ENCODE measurements around the gene WIPI1.

The WIPI1 gene

GRCh38 chr17:68385490-68386215 is 71.6 kb downstream of the WIPI1 start:
- Histone ChIP-seq H3K27me3 (ENCODE audit: insufficient read depth, low read length) (no peaks in the 10 kb centered on the region), H3K27ac (ENCODE audit: low read length) (no peak overlapping the region), H3K4me3 (ENCODE audit: low read length) (no peak overlapping the region), H3K9ac (ENCODE audit: low read depth, low read length) (no peak overlapping the region), H3K4me1 (ENCODE audit: insufficient read depth, low read length) (no peaks in the 10 kb centered on the region), H3K36me3 (ENCODE audit: insufficient read depth, low read depth, low read length) (no peaks in the 10 kb centered on the region), H3K9me3 (ENCODE audit: insufficient read depth, low read depth, low read length) (no peaks in the 10 kb centered on the region)

GRCh38 chr17:68384941-68385340 is 72.4 kb downstream of the WIPI1 start:
- Histone ChIP-seq H3K9ac (ENCODE audit: low read depth, low read length) (no peak overlapping the region), H3K27ac (ENCODE audit: low read length) (no peak overlapping the region), H3K27me3 (ENCODE audit: insufficient read depth, low read length) (no peaks in the 10 kb centered on the region), H3K36me3 (ENCODE audit: insufficient read depth, low read depth, low read length) (no peaks in the 10 kb centered on the region), H3K4me1 (ENCODE audit: insufficient read depth, low read length) (no peaks in the 10 kb centered on the region), H3K9me3 (ENCODE audit: insufficient read depth, low read depth, low read length) (no peaks in the 10 kb centered on the region), H3K4me3 (ENCODE audit: low read length) (no peak overlapping the region)

- Histone ChIP-seq H3K27me3 (ENCODE audit: insufficient read depth, low read length) (no peaks in the 10 kb centered on the region), H3K27ac (ENCODE audit: low read length) (no peak overlapping the region), H3K36me3 (ENCODE audit: insufficient read depth, low read depth, low read length) (no peaks in the 10 kb centered on the region), H3K9ac (ENCODE audit: low read depth, low read length) (no peak overlapping the region), H3K9me3 (ENCODE audit: insufficient read depth, low read depth, low read length) (no peaks in the 10 kb centered on the region), H3K4me3 (ENCODE audit: low read length) (no peak overlapping the region), H3K4me1 (ENCODE audit: insufficient read depth, low read length) (no peaks in the 10 kb centered on the region)
Measured at GRCh38 chr17:68384471-68384870, 72.8 kb downstream of the WIPI1 start.

GRCh38 chr17:68383443-68384321 is 73.6 kb downstream of the WIPI1 start:
- no peak overlapping the region for H3K4me3 ChIP-seq (ENCODE audit: low read length)

GRCh38 chr17:68383120-68383442 is 74.2 kb downstream of the WIPI1 start:
- Histone ChIP-seq H3K4me1 (ENCODE audit: insufficient read depth, low read length) (peaks cover 10% of the 10 kb centered on the region; the same call in 1 of the 2 replicates), H3K9ac (ENCODE audit: low read depth, low read length) (no peak overlapping the region), H3K9me3 (ENCODE audit: insufficient read depth, low read depth, low read length) (no peaks in the 10 kb centered on the region), H3K4me3 (ENCODE audit: low read length) (no peak overlapping the region), H3K36me3 (ENCODE audit: insufficient read depth, low read depth, low read length) (no peaks in the 10 kb centered on the region), H3K27ac (ENCODE audit: low read length) (no peak overlapping the region), H3K27me3 (ENCODE audit: insufficient read depth, low read length) (no peaks in the 10 kb centered on the region)

More at GRCh38 chr17:68383443-68384321, 73.6 kb downstream of the WIPI1 start:
- no peaks in the 10 kb centered on the region for H3K27me3 ChIP-seq (ENCODE audit: insufficient read depth, low read length)
- H3K9ac ChIP-seq (ENCODE audit: low read depth, low read length) = no peak overlapping the region
- peaks cover 4% of the 10 kb centered on the region; the same call in 1 of the 2 replicates for H3K4me1 ChIP-seq (ENCODE audit: insufficient read depth, low read length)
- H3K27ac ChIP-seq (ENCODE audit: low read length) = no peak overlapping the region
- no peaks in the 10 kb centered on the region for H3K9me3 ChIP-seq (ENCODE audit: insufficient read depth, low read depth, low read length)
- H3K36me3 ChIP-seq (ENCODE audit: insufficient read depth, low read depth, low read length) = no peaks in the 10 kb centered on the region

GRCh38 chr17:68382582-68383085 is 74.7 kb downstream of the WIPI1 start:
- Histone ChIP-seq H3K27me3 (ENCODE audit: insufficient read depth, low read length) (no peaks in the 10 kb centered on the region), H3K27ac (ENCODE audit: low read length) (no peak overlapping the region), H3K4me3 (ENCODE audit: low read length) (no peak overlapping the region), H3K36me3 (ENCODE audit: insufficient read depth, low read depth, low read length) (no peaks in the 10 kb centered on the region), H3K9ac (ENCODE audit: low read depth, low read length) (no peak overlapping the region), H3K4me1 (ENCODE audit: insufficient read depth, low read length) (peaks cover 13% of the 10 kb centered on the region; the same call in 1 of the 2 replicates), H3K9me3 (ENCODE audit: insufficient read depth, low read depth, low read length) (no peaks in the 10 kb centered on the region)

GRCh38 chr17:68381076-68381900 is 76.0 kb downstream of the WIPI1 start:
- H3K9ac ChIP-seq (ENCODE audit: low read depth, low read length) = no peak overlapping the region
- no peaks in the 10 kb centered on the region for H3K36me3 ChIP-seq (ENCODE audit: insufficient read depth, low read depth, low read length)
- H3K4me1 ChIP-seq (ENCODE audit: insufficient read depth, low read length) = peaks cover 18% of the 10 kb centered on the region; the same call in 1 of the 2 replicates
- no peaks in the 10 kb centered on the region for H3K9me3 ChIP-seq (ENCODE audit: insufficient read depth, low read depth, low read length)
- no peaks in the 10 kb centered on the region for H3K27me3 ChIP-seq (ENCODE audit: insufficient read depth, low read length)
- no peak overlapping the region for H3K27ac ChIP-seq (ENCODE audit: low read length)
- H3K4me3 ChIP-seq (ENCODE audit: low read length) = no peak overlapping the region

- Histone ChIP-seq H3K4me1 (ENCODE audit: insufficient read depth, low read length) (peaks cover 18% of the 10 kb centered on the region; the same call in 1 of the 2 replicates), H3K36me3 (ENCODE audit: insufficient read depth, low read depth, low read length) (no peaks in the 10 kb centered on the region), H3K9ac (ENCODE audit: low read depth, low read length) (no peak overlapping the region), H3K27me3 (ENCODE audit: insufficient read depth, low read length) (no peaks in the 10 kb centered on the region), H3K4me3 (ENCODE audit: low read length) (no peak overlapping the region), H3K27ac (ENCODE audit: low read length) (no peak overlapping the region), H3K9me3 (ENCODE audit: insufficient read depth, low read depth, low read length) (no peaks in the 10 kb centered on the region)
Measured at GRCh38 chr17:68379692-68380677, 77.3 kb downstream of the WIPI1 start.

GRCh38 chr17:68379177-68379510 is 78.2 kb downstream of the WIPI1 start:
- Histone ChIP-seq H3K27ac (ENCODE audit: low read length) (no peak overlapping the region), H3K9ac (ENCODE audit: low read depth, low read length) (no peak overlapping the region), H3K27me3 (ENCODE audit: insufficient read depth, low read length) (no peaks in the 10 kb centered on the region), H3K4me1 (ENCODE audit: insufficient read depth, low read length) (peaks cover 18% of the 10 kb centered on the region; the same call in 1 of the 2 replicates), H3K36me3 (ENCODE audit: insufficient read depth, low read depth, low read length) (no peaks in the 10 kb centered on the region), H3K4me3 (ENCODE audit: low read length) (no peak overlapping the region), H3K9me3 (ENCODE audit: insufficient read depth, low read depth, low read length) (no peaks in the 10 kb centered on the region)

GRCh38 chr17:68378268-68379176 is 78.8 kb downstream of the WIPI1 start:
- H3K4me1 ChIP-seq (ENCODE audit: insufficient read depth, low read length) = peaks cover 18% of the 10 kb centered on the region; the same call in 1 of the 2 replicates
- no peak overlapping the region; the same call in 1 of the 2 replicates for H3K9ac ChIP-seq (ENCODE audit: low read depth, low read length)
- no peaks in the 10 kb centered on the region for H3K36me3 ChIP-seq (ENCODE audit: insufficient read depth, low read depth, low read length)
- H3K4me3 ChIP-seq (ENCODE audit: low read length) = peak overlapping the region; percentile 12; the same call in 1 of the 2 replicates
- H3K27me3 ChIP-seq (ENCODE audit: insufficient read depth, low read length) = no peaks in the 10 kb centered on the region
- no peaks in the 10 kb centered on the region for H3K9me3 ChIP-seq (ENCODE audit: insufficient read depth, low read depth, low read length)
- no peak overlapping the region for H3K27ac ChIP-seq (ENCODE audit: low read length)

All from iPS-20b (cell line).